ENCODE results near the gene NHLH2.

NHLH2 gene

DNA sequence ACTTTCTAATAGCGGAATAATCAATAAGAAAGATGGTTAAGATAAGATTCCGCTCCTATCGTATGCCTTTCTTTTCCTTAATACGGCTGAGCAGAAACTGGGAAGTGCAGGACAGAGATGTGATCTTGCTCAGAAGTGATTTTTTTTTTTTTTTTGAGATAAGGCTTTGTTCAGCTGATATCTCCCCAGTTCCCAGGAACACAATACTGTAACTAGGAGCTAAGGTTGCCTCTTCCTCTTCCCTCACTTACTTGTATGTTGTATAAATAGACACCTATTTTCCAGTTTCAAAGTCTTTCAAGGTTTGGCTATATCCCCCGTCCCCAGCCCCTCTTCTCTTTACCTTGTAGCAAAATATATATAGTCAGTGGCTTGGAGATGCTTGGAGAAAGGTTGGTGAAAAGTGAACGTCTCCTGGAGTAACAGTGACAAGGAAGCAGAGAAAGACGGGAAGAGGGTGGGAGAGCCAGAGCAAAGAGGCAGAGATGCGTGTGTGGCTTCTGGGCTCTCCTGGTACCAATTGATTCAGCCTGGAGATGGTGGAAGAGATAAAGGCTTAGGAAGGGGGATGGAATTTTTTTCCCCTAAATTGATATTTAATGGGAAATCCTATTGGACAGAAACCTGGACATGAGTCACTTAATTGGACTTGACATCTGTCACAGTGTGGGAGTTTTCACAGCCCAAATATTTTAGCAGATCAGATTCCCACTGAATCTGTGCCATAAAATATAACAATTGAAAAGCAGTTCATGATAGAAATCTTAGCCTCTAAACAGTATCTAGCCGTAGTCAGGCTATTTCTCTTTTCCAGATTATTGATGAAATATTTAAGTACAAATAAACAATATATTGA is at the start of gene NHLH2:
Gene NHLH2, minus strand, starts transcription at position 522 of the 856 bp plus-strand sequence. CDS start 2,754 bp downstream, outside the sequence.
- no peak within 1 kb of the TSS for H3K4me3 ChIP-seq (ENCODE audit: low read length)
- H3F3A ChIP-seq (ENCODE audit: control insufficient read depth, insufficient read depth): no peaks in the 10 kb centered on the region
- no peaks in the 10 kb centered on the region for H3K36me3 ChIP-seq (ENCODE audit: control insufficient read depth, low read length)
- no peaks in the 10 kb centered on the region for H3K79me2 ChIP-seq (ENCODE audit: control insufficient read depth, low read length)
- H3K4me2 ChIP-seq (ENCODE audit: low read length): no peak within 1 kb of the TSS
- no peaks in the 10 kb centered on the region for H3K9me2 ChIP-seq (replicated peaks; ENCODE audit: control insufficient read depth, low read length)
- TF ChIP-seq, protein P1, sequence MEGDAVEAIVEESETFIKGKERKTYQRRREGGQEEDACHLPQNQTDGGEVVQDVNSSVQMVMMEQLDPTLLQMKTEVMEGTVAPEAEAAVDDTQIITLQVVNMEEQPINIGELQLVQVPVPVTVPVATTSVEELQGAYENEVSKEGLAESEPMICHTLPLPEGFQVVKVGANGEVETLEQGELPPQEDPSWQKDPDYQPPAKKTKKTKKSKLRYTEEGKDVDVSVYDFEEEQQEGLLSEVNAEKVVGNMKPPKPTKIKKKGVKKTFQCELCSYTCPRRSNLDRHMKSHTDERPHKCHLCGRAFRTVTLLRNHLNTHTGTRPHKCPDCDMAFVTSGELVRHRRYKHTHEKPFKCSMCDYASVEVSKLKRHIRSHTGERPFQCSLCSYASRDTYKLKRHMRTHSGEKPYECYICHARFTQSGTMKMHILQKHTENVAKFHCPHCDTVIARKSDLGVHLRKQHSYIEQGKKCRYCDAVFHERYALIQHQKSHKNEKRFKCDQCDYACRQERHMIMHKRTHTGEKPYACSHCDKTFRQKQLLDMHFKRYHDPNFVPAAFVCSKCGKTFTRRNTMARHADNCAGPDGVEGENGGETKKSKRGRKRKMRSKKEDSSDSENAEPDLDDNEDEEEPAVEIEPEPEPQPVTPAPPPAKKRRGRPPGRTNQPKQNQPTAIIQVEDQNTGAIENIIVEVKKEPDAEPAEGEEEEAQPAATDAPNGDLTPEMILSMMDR (IDR thresholded peaks at IDR 0.05; ENCODE audit: low read depth, low read length, poor library complexity, severe bottlenecking): no peak
- TF ChIP-seq EZH2phosphoT487 (IDR thresholded peaks at IDR 0.05; ENCODE audit: borderline replicate concordance, low read length): no peak
- H3K27me3 ChIP-seq (ENCODE audit: control insufficient read depth, low read length): 0 out of 2 replicates have a peak, but pooled peaks cover 2% of the 10 kb centered on the region
- no peak within 1 kb of the TSS for H3K27ac ChIP-seq (ENCODE audit: low read depth, low read length)
- H4K20me1 ChIP-seq (ENCODE audit: control insufficient read depth, insufficient read depth, low read depth, low read length): no peaks in the 10 kb centered on the region
- no peaks in the 10 kb centered on the region for H3K4me1 ChIP-seq (ENCODE audit: control insufficient read depth, low read length)
- no peaks in the 10 kb centered on the region for H3K9me3 ChIP-seq (ENCODE audit: control insufficient read depth, insufficient read depth, low read length)

DNA sequence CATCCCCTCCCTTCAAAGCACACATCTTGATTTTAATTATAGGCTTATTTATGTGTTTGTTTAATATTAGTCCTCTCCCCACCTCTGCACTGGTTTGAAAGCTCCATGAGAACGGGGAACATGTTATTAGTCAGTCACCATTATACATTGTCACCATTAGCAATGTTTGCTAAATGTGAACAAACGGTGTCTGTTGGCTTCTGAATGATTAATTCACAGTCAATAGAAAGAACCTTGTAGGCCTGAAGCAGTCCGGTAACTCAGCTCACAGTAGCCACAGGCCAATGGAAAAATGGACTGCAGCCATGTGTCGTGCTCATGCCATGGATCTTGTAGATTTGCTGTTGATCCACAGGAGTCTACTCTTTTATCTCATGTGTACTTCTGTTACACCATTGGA is 49.7 kb upstream of the NHLH2 start:
- no peaks in the 10 kb centered on the region for H3K36me3 ChIP-seq (ENCODE audit: control insufficient read depth, low read length)
- no peaks in the 10 kb centered on the region for H4K20me1 ChIP-seq (ENCODE audit: control insufficient read depth, insufficient read depth, low read depth, low read length)
- no peak overlapping the region for H3K27ac ChIP-seq (ENCODE audit: low read depth, low read length)
- no peaks in the 10 kb centered on the region for H3K4me1 ChIP-seq (ENCODE audit: control insufficient read depth, low read length)
- no peaks in the 10 kb centered on the region for H3F3A ChIP-seq (ENCODE audit: control insufficient read depth, insufficient read depth)
- no peak overlapping the region for H3K4me2 ChIP-seq (ENCODE audit: low read length)
- H3K4me3 ChIP-seq (ENCODE audit: low read length): no peak overlapping the region
- H3K9me2 ChIP-seq (replicated peaks; ENCODE audit: control insufficient read depth, low read length): no peaks in the 10 kb centered on the region
- H3K79me2 ChIP-seq (ENCODE audit: control insufficient read depth, low read length): no peaks in the 10 kb centered on the region
- no peaks in the 10 kb centered on the region for H3K27me3 ChIP-seq (ENCODE audit: control insufficient read depth, low read length)
- H3K9me3 ChIP-seq (ENCODE audit: control insufficient read depth, insufficient read depth, low read length): no peaks in the 10 kb centered on the region
- no peak for TF ChIP-seq EZH2phosphoT487 (IDR thresholded peaks at IDR 0.05; ENCODE audit: borderline replicate concordance, low read length)

DNA sequence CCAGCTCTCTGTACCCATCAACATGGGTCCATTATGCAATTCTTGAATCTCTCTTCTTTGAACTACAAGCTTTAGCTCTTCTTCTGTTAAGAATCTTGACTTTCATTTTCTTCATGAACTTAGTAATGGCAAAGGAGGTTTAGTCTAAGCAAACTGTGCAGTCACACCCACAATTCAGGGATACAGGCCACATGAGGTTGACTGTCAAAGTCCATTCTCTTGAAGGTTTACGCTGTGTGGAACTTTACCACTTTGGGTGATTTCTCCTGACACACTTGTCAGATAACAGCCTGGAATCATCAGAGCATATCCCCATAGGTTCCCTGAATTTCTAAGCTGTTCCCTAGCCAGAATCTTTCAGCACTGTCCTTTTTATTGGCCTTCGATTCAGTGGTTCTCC is 48.0 kb upstream of the NHLH2 start:
- TF ChIP-seq, protein P1 (IDR thresholded peaks at IDR 0.05; ENCODE audit: low read depth, low read length, poor library complexity, severe bottlenecking): no peak
- TF ChIP-seq EZH2phosphoT487 (IDR thresholded peaks at IDR 0.05; ENCODE audit: borderline replicate concordance, low read length): no peak
- no peaks in the 10 kb centered on the region for H3K9me3 ChIP-seq (ENCODE audit: control insufficient read depth, insufficient read depth, low read length)

More for the DNA sequence above, 48.0 kb upstream of the NHLH2 start:
- Histone ChIP-seq H3F3A (ENCODE audit: control insufficient read depth, insufficient read depth) (no peaks in the 10 kb centered on the region), H3K4me2 (ENCODE audit: low read length) (no peak overlapping the region), H3K36me3 (ENCODE audit: control insufficient read depth, low read length) (no peaks in the 10 kb centered on the region), H3K4me3 (ENCODE audit: low read length) (no peak overlapping the region), H3K27me3 (ENCODE audit: control insufficient read depth, low read length) (no peaks in the 10 kb centered on the region), H3K4me1 (ENCODE audit: control insufficient read depth, low read length) (no peaks in the 10 kb centered on the region), H3K9me2 (replicated peaks; ENCODE audit: control insufficient read depth, low read length) (no peaks in the 10 kb centered on the region), H3K79me2 (ENCODE audit: control insufficient read depth, low read length) (no peaks in the 10 kb centered on the region), H3K27ac (ENCODE audit: low read depth, low read length) (no peak overlapping the region), H4K20me1 (ENCODE audit: control insufficient read depth, insufficient read depth, low read depth, low read length) (no peaks in the 10 kb centered on the region)
